Gastroesophageal sphincter (tissue), 3 donors: ENCODE results near the gene CCDC169.

Experiments
- CTCF ChIP-seq, 4 experiments: fragments of 200-600 bp in 2 of 4; fragments of 450-650 bp in 2 of 4; sonication (generic) in 1 of 4; IDR thresholded peaks; one replicate each; pipeline ENCODE4 v1.5.1; 2017 to 2019; ENCODE audit warnings: antibody characterized with exemption in 4 of 4, mild to moderate bottlenecking in 2 of 4, moderate library complexity in 2 of 4
- EP300 ChIP-seq: sonication (generic); formaldehyde crosslinking; IDR thresholded peaks from one replicate; pipeline ENCODE4 v1.6.1; 2017; ENCODE audit warnings: antibody characterized with exemption, mild to moderate bottlenecking

DNA sequence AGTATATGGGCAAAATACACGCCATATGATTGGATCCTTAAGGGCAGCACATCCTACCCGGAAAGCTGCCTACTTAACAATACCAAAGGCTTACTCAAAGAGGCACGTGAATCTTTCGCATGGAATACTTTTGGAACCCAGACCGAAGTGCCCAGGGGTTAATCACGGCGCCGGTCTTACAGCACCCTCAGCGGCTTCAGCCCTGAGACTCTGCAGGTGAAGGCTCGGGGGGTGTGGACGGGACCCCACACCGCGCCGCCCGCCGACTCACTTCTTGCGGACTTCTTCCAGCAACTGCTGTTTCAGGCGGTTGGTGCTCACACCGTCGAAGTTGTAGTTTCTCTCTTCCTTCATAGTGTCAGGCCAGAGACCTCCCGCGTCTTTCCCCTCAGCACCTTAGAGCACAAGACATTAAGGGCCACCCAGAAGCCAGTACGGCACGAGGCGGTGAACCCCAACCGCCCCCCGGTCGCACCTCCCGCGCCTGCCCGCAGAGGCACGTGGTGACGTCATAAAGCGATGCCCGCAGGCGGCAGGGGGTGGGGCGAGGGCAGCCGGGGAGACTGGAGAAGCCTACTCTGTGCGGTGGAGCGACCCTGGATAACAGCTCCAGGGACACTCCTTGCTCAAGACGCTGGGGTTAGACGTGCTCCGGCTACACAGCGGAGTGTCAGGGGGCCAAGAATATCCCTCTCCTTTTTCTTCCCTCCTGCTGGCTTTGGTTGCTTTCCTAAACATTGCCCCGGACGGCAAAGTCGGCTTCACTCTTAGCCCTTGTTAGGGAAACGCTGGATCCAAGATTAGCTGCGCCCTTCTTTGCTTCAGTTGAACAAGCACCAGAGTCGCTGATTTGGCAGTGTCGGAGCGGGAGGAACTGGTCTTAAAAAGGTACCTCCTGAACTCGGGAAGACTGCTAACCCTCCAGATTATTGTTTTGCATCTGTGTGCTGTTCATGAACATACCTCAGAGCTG lies at the start of gene CCDC169:
- TF ChIP-seq CTCF (IDR thresholded peaks at IDR 0.05) (peak in 1 of 4 experiments; percentile 2), EP300 (no peak)
